Peyer's patch (tissue), 4 donors: ENCODE measurements around the gene HCFC1. TPM values are rescaled to one million over a fixed set of nuclear protein-coding genes. Genes with fewer than 3 reads are reported as not detected.

Source experiments
- DNase-seq, 3 donors: peaks; one replicate each; pipeline ENCODE4 v3.0.0-alpha.2; 2017 to 2019
- H3K27ac ChIP-seq, 4 donors: fragments of 200-600 bp; sonication (generic); one replicate each; pipeline ENCODE4 v1.5.1; 2016 to 2019
- H3K27me3 ChIP-seq, 2 donors: fragments of 200-600 bp; sonication (generic); one replicate each; pipeline ENCODE4 v1.5.1; 2019
- H3K36me3 ChIP-seq, 3 donors: fragments of 200-600 bp; sonication (generic); one replicate each; pipeline ENCODE4 v1.5.1; 2016 to 2019
- H3K4me1 ChIP-seq, 4 donors: fragments of 200-600 bp; sonication (generic); one replicate each; pipeline ENCODE4 v1.5.1; 2016 to 2019
- H3K4me3 ChIP-seq, 4 donors: fragments of 200-600 bp; sonication (generic); 1 replicate in 3 of 4; 2 replicates in 1 of 4; pipeline ENCODE4 v1.5.1; 2016 to 2019; ENCODE audit warnings: mild to moderate bottlenecking in 1 of 4
- H3K9me3 ChIP-seq, 4 donors: fragments of 200-600 bp; sonication (generic); one replicate each; pipeline ENCODE4 v1.5.1; 2016 to 2019; ENCODE audit warnings: mild to moderate bottlenecking in 1 of 4
- CTCF ChIP-seq, 6 experiments: fragments of 450-650 bp in 4 of 6; fragments of 200-600 bp in 2 of 6; sonication (generic) in 1 of 6; IDR thresholded peaks; one replicate each; pipeline ENCODE4 v1.5.1; 2017 to 2019; ENCODE audit warnings: antibody characterized with exemption in 6 of 6, mild to moderate bottlenecking in 3 of 6, moderate library complexity in 1 of 6
- POLR2A ChIP-seq, 2 donors: fragments of 450-650 bp; IDR thresholded peaks; one replicate each; pipeline ENCODE4 v1.5.1; 2017; ENCODE audit warnings: antibody characterized with exemption in 2 of 2, mild to moderate bottlenecking in 2 of 2, moderate library complexity in 2 of 2
- small RNA-seq, 2 donors: library from RNA; depleted of rRNA; stranded (forward); fragments of <200 nt; gene quantifications; one replicate each; pipeline ENCODE3, GENCODE V24; 2016
- total RNA-seq, 4 donors: library from RNA; depleted of rRNA; stranded (reverse); fragments of >200 nt; gene quantifications; one replicate each; pipeline ENCODE4 v1.1.0, GENCODE V29; 2016

The HCFC1 gene
- total RNA-seq, 4 donors from 2014 or later: 44.1 to 70.6 (median 55.6) TPM

- DNase-seq: peak in 2 of 3 donors; percentile 68 to 79
- TF ChIP-seq CTCF (IDR thresholded peaks at IDR 0.05) (no peak), POLR2A (IDR thresholded peaks at IDR 0.05) (no peak)
- no peaks in the 10 kb centered on the region for H3K9me3 ChIP-seq
- peak overlapping the region in 1 of 4 donors; percentile 4 for H3K27ac ChIP-seq
- H3K4me3 ChIP-seq: no peak overlapping the region
- H3K4me1 ChIP-seq: peaks cover 0 to 8% (median 0%) of the 10 kb centered on the region in 4 donors
- H3K36me3 ChIP-seq: no peaks in the 10 kb centered on the region
- no peaks in the 10 kb centered on the region for H3K27me3 ChIP-seq
Measured at GRCh38 chrX:153900831-153901752, 70.5 kb downstream of the HCFC1 start.

- no peaks in the 10 kb centered on the region for H3K36me3 ChIP-seq
- H3K27ac ChIP-seq: no peak overlapping the region
- H3K4me3 ChIP-seq: no peak overlapping the region
- no peaks in the 10 kb centered on the region for H3K4me1 ChIP-seq
- no peaks in the 10 kb centered on the region for H3K9me3 ChIP-seq
- no peaks in the 10 kb centered on the region for H3K27me3 ChIP-seq
- no peak for TF ChIP-seq CTCF (IDR thresholded peaks at IDR 0.05)
- no peak for TF ChIP-seq POLR2A (IDR thresholded peaks at IDR 0.05)
- no peak for DNase-seq
Measured at GRCh38 chrX:153897899-153898298, 73.7 kb downstream of the HCFC1 start.

Small RNAs within 50 kb of the gene (small RNA-seq; reads per million reads assigned to genes)
- 0 to 0.13 reads per million in 2 donors for gene MIR3202-1

Other genes starting within 250 kb of the HCFC1 start
- gene BCAP31, start 247.4 kb downstream of the HCFC1 start, total RNA-seq: 100 to 1,000 TPM in 2 of 4 donors, 10 to 100 TPM in 2; 45.4 to 148 (median 101) TPM
- 10 to 100 TPM; 14.9 to 94.2 (median 68.0) TPM for gene ABCD1, start 247.0 kb downstream of the HCFC1 start, total RNA-seq
- gene PLXNB3, start 207.6 kb downstream of the HCFC1 start, total RNA-seq: 10 to 100 TPM in 1 of 4 donors, 1 to 10 TPM in 3; 2.7 to 25.6 (median 7.6) TPM
- gene SRPK3, start 190.8 kb downstream of the HCFC1 start, total RNA-seq: 1 to 10 TPM in 1 of 4 donors, not detected in 3; 1.7 TPM
- 100 to 1,000 TPM; 108 to 153 (median 126) TPM for gene IDH3G, start 177.4 kb downstream of the HCFC1 start, total RNA-seq
- gene SSR4, start 177.2 kb downstream of the HCFC1 start, total RNA-seq: 100 to 1,000 TPM in 1 of 4 donors, 10 to 100 TPM in 3; 90.0 to 113 (median 96.4) TPM
- gene PDZD4, start 141.3 kb downstream of the HCFC1 start, total RNA-seq: 1 to 10 TPM; 1.2 to 8.3 (median 2.4) TPM
- 1 to 10 TPM; 1.8 to 7.4 (median 4.6) TPM for gene L1CAM, start 85.6 kb downstream of the HCFC1 start, total RNA-seq
- 1 to 10 TPM in 2 of 4 donors, under 1 TPM in 2; 0.53 to 5.0 (median 1.1) TPM for gene AVPR2, start 67.1 kb downstream of the HCFC1 start, total RNA-seq
- gene ARHGAP4, start 45.6 kb downstream of the HCFC1 start, total RNA-seq: 100 to 1,000 TPM in 1 of 4 donors, 10 to 100 TPM in 3; 23.6 to 211 (median 57.6) TPM
- gene NAA10, start 36.8 kb downstream of the HCFC1 start, total RNA-seq: 100 to 1,000 TPM in 1 of 4 donors, 10 to 100 TPM in 3; 32.9 to 118 (median 54.1) TPM
- gene RENBP, start 27.2 kb downstream of the HCFC1 start, total RNA-seq: 10 to 100 TPM in 2 of 4 donors, 1 to 10 TPM in 2; 4.9 to 13.3 (median 9.4) TPM
- gene TMEM187, start 936 bp upstream of the HCFC1 start, total RNA-seq: 10 to 100 TPM; 10.7 to 32.6 (median 12.8) TPM
- 100 to 1,000 TPM; 111 to 150 (median 122) TPM for gene IRAK1, start 48.1 kb upstream of the HCFC1 start, total RNA-seq
- 100 to 1,000 TPM in 1 of 4 donors, 10 to 100 TPM in 3; 39.8 to 147 (median 55.4) TPM for gene MECP2, start 125.9 kb upstream of the HCFC1 start, total RNA-seq
- not detected for gene OPN1LW, start 172.4 kb upstream of the HCFC1 start, total RNA-seq
- not detected for gene OPN1MW, start 210.8 kb upstream of the HCFC1 start, total RNA-seq
- not detected for gene OPN1MW2, start 247.9 kb upstream of the HCFC1 start, total RNA-seq